ENCODE data around the gene NEUROG3. TPM values are rescaled to one million over a fixed set of nuclear protein-coding genes. Genes with fewer than 3 reads are reported as not detected.
A peak's percentile ranks its signal among the peaks of the same experiment; 100 is the strongest.

NEUROG3 gene
- total and polyA plus RNA-seq, 3 donors from 2014 or later, result not detected

DNA sequence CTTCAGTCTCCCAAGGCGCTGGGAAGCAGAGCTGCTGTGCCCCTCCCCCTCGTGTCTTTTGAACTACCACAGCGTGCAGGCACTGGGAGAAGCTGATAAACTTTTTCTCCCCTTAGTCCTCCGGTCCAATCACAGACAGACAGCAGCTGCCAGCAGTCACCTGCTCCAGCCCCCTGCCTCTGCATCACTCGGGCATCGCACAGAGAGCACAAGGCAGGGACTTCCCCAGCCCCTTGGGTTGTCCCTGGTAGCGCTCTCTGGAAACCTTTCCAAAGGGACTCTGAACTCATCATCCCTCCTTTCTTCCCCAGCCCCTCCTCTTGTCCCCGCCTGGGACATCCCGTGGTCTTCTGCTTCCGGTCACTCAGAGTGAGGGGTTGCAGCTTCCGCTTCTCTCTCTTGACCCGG, 1.4 kb upstream of the NEUROG3 start:
- H3K36me3 ChIP-seq (ENCODE audit: low read depth, missing control alignments), result no peaks in the 10 kb centered on the region
- TF ChIP-seq, protein P1, sequence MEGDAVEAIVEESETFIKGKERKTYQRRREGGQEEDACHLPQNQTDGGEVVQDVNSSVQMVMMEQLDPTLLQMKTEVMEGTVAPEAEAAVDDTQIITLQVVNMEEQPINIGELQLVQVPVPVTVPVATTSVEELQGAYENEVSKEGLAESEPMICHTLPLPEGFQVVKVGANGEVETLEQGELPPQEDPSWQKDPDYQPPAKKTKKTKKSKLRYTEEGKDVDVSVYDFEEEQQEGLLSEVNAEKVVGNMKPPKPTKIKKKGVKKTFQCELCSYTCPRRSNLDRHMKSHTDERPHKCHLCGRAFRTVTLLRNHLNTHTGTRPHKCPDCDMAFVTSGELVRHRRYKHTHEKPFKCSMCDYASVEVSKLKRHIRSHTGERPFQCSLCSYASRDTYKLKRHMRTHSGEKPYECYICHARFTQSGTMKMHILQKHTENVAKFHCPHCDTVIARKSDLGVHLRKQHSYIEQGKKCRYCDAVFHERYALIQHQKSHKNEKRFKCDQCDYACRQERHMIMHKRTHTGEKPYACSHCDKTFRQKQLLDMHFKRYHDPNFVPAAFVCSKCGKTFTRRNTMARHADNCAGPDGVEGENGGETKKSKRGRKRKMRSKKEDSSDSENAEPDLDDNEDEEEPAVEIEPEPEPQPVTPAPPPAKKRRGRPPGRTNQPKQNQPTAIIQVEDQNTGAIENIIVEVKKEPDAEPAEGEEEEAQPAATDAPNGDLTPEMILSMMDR (IDR thresholded peaks at IDR 0.05), result no peak
- TF ChIP-seq POLR2A (IDR thresholded peaks at IDR 0.05), result no peak
- peaks cover 9% of the 10 kb centered on the region for H3K4me1 ChIP-seq
- no peak overlapping the region for H3K27ac ChIP-seq
- H3K9me3 ChIP-seq, result no peaks in the 10 kb centered on the region
- WGBS, 2 donors, result 0 to 1% methylated on average over 12 of the region's 12 CpGs
- intact Hi-C loops (cut with DNase I; ENCODE audit: low total_unique reads), result no loop called here
- no peak for DNase-seq
- H3K27me3 ChIP-seq, result peaks cover 3% of the 10 kb centered on the region
- H3K4me3 ChIP-seq, result no peak overlapping the region

DNA sequence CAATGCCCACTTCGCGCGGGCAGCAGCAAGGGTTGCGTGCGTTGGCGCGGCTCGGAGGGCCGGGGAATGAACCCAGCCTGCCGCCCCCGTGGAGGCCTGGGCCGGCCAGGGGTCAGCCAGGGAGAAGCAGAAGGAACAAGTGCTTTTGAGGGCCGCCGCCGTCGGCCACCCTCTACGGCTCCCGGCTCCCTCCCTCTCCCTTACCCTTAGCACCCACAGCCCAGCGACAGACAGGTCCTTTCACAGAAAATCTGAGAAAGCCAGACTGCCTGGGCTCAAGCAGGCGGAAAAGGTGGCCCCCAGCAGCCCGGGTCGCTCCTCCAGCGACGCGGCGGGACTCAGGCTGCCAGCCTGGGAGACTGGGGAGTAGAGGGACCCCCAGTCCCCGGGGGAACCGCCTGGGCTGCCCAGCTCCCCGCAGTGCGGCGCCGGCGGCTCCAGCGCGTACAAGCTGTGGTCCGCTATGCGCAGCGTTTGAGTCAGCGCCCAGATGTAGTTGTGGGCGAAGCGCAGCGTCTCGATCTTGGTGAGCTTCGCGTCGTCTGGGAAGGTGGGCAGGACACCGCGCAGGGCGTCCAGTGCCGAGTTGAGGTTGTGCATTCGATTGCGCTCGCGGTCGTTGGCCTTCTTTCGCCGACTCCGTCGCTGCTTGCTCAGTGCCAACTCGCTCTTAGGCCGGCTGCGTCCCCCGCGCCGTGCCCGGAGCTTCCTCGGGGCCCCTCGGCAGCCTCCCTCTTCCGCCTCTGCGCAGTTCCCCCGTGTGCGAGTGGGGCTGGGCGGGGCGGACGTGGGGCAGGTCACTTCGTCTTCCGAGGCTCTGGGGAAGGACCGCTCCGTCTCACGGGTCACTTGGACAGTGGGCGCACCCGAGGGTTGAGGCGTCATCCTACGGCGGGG, 815 bp downstream of the NEUROG3 start:
- Histone ChIP-seq H3K9me3 (no peaks in the 10 kb centered on the region), H3K27me3 (peaks cover 3% of the 10 kb centered on the region), H3K4me3 (peak overlapping the region in 1 of 2 donors; percentile 1), H3K27ac (no peak overlapping the region), H3K36me3 (ENCODE audit: low read depth, missing control alignments) (no peaks in the 10 kb centered on the region), H3K4me1 (peaks cover 9% of the 10 kb centered on the region)
- 1% methylated on average over 29 to 38 of the region's 85 CpGs for WGBS, 2 donors
- intact Hi-C loops (cut with DNase I; ENCODE audit: low total_unique reads), result no loop called here
- no peak for TF ChIP-seq POLR2A (IDR thresholded peaks at IDR 0.05)
- TF ChIP-seq, protein P1 (IDR thresholded peaks at IDR 0.05), result no peak
- no peak for DNase-seq

DNA sequence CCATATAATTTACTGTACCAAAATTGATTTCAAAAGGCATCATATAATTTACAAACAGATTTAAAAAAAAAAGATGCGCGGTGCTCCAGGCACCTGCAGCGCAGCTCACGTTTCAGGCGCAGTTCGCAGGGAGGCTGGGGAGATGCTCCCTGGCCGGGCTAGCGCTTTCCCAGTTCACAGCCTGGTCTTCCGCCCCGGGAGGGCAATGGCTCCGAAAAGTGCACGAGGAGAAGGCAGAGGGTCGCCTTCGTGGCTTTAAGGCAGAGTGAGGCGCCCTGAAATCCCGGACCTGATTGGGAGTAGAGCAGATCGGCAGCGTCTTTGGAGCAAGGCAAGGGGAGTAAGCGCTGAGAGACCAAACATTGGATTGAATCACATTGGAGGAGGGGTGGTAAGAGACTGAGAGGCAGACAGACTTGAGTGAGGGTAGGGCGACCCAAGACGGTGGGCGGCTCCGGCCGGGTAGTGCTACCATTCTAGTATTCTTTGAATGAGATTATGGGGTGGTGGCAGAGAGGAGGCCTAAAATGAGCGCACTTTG, 1.5 kb downstream of the NEUROG3 start:
- peaks cover 3% of the 10 kb centered on the region for H3K27me3 ChIP-seq
- H3K4me3 ChIP-seq, result no peak overlapping the region
- H3K4me1 ChIP-seq, result peaks cover 9% of the 10 kb centered on the region
- intact Hi-C loops (cut with DNase I; ENCODE audit: low total_unique reads), result no loop called here
- TF ChIP-seq, protein P1 (IDR thresholded peaks at IDR 0.05), result no peak
- no peak for TF ChIP-seq POLR2A (IDR thresholded peaks at IDR 0.05)
- H3K9me3 ChIP-seq, result no peaks in the 10 kb centered on the region
- H3K27ac ChIP-seq, result no peak overlapping the region
- WGBS, 2 donors, result 1% methylated on average over 25 of the region's 25 CpGs
- no peak for DNase-seq
- H3K36me3 ChIP-seq (ENCODE audit: low read depth, missing control alignments), result no peaks in the 10 kb centered on the region

- Histone ChIP-seq H3K36me3 (ENCODE audit: low read depth, missing control alignments) (no peaks in the 10 kb centered on the region), H3K9me3 (no peaks in the 10 kb centered on the region), H3K27me3 (peaks cover 3% of the 10 kb centered on the region), H3K27ac (no peak overlapping the region), H3K4me3 (no peak overlapping the region), H3K4me1 (peaks cover 9% of the 10 kb centered on the region)
- intact Hi-C loops (cut with DNase I; ENCODE audit: low total_unique reads), result no loop called here
- DNase-seq, result no peak
- no peak for TF ChIP-seq POLR2A (IDR thresholded peaks at IDR 0.05)
- TF ChIP-seq, protein P1 (IDR thresholded peaks at IDR 0.05), result no peak
- 13 to 18% methylated on average over 11 of the region's 11 CpGs for WGBS, 2 donors
Observed at GRCh38 chr10:69570050-69570816, 3.0 kb downstream of the NEUROG3 start.

Data from testis (tissue), 3 donors.